LHCN-M2 (cell line): ENCODE measurements around the gene SGSM1. TPM values are rescaled to one million over a fixed set of nuclear protein-coding genes. Genes with fewer than 3 reads are reported as not detected.
A peak's percentile ranks its signal among the peaks of the same experiment; 100 is the strongest.

Experiments
- DNase-seq: peaks from one replicate; pipeline ENCODE4 v3.0.0-alpha.2; 2012; ENCODE audit warnings: low read depth
- total RNA-seq: library from RNA; depleted of rRNA; stranded (reverse); fragments of >200 nt; gene quantifications from 2 replicates; pipeline ENCODE4 v1.2.3, GENCODE V29; 2014

The SGSM1 gene
- total RNA-seq, 1 experiment from 2014 or later, result not detected

GRCh38 chr22:24807284-24807950 is 1.4 kb downstream of the SGSM1 start:
- DNase-seq, result peak; percentile 11

GRCh38 chr22:24809331-24809730 is 3.3 kb downstream of the SGSM1 start:
- no peak for DNase-seq

DNA sequence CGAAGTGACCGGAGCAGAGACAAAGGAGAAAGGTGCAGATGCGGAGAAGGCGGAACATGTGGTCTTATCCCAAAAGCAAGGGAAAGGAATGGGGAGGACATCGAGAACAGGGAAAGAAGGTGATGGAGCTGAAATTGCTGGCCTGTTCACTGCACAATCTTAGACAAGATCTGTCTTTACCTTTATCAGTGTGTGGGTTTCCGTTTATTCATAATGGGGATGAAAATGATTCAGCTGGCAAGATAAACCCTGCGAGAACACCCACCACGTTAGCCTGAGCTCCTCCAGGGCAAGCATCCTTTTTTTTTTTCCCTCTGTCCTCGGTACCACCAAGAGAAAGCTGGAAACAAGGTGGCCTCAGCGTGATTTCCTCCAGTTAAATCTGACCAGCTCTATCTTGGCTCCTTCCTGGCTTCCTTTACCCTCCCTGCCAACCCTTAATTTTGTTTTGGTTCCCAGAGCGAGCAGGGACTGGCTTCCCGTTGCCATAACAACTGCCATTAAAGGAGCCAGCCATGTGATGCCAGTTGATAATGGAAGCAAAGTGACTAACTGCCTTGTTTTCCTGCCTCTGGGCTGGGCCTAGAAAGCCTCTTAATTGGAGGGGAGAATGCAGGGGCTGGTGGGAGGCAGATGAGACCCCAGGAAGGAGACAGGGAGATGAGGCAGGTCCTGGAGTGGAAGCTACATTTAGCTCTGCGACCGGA is 4.2 kb downstream of the SGSM1 start:
- DNase-seq, result peak; percentile 4

DNA sequence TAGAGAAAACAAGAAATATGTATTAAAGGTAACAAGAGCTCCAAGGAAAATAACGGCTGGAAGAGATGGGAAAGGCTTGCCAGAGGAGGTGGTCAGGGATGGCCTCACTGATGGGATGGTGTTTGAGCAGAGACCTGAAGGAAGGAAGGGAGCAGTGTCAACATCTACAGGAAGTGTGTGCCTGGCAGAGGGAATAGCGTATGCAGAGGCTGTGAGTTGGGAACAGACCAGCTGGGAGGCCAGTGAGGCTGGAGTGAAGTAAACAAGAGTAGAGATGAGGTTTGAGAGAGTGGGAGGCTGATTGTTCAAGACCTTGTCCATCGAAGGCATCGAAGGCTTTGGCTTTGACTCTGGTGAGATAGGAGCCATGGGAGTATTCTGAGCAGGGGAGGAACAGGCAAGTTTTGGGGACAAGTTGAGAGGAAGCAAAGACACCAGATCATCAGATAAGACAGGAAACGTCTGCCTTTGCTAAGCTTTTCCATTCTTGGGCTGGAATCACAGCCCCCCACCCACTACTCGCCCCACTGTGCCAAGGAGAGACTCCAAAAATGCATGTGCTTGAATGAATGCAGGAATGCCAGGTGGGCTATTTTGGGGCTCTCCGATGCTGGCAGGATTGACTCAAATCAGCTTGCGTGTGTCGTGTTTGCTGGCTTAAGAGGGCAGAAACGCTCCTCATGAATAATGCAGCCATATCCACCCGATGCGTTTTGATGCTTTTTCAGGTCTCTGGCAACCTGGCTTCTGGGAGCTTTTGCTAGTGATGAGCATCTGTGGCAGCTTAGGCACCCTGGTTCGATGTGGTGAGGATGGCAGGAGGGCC is 7.2 kb downstream of the SGSM1 start:
- no peak for DNase-seq

- DNase-seq, result no peak
Measured at GRCh38 chr22:24813861-24814770, 8.1 kb downstream of the SGSM1 start.

DNA sequence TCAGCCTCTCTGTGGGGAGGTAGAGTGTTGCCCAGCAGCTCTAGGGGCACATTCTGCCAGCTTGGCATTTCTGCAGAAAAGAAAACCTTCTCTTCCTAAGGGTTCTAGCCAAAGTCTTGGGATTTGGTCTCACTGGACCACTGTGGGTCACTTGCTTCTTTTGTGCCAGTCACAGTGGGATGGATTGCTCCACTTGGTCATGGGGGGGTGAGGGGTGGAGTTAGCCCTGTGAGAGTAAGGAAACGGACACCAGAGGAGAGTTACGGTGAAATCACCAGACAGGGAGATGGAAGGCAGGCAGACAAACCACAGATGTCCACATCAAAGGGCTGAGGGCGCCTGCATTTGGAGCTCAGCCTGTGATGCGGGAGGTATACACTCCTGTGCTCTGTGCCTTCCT is 10.8 kb downstream of the SGSM1 start:
- no peak for DNase-seq

- DNase-seq, result no peak
Measured at GRCh38 chr22:24819487-24819886, 13.5 kb downstream of the SGSM1 start.

- DNase-seq, result no peak
Measured at GRCh38 chr22:24819911-24820461, 14.0 kb downstream of the SGSM1 start.

GRCh38 chr22:24822471-24822870 is 16.5 kb downstream of the SGSM1 start:
- no peak for DNase-seq

GRCh38 chr22:24823787-24824186 is 17.8 kb downstream of the SGSM1 start:
- DNase-seq, result no peak

- DNase-seq, result no peak
Measured at GRCh38 chr22:24824250-24824649, 18.2 kb downstream of the SGSM1 start.

DNA sequence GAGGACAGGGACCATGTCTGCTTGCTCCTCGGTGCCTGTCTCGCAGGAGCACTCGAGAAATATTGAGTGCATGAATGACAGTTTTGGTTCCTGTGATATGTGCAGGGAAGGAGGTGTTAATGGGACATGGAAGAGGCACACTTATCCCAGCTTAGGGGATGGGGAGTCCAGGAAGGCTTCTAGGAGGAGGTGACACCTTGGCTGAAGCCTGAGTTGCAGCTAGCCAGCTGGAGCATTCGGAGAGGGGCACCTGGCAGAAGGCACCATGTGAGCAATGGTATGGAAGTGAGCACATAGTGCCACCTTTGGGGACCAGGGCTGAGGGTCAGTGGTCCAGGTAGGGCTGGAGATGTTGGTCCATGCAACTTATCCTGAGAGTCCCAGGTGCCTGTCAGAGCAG is 18.9 kb downstream of the SGSM1 start:
- DNase-seq, result no peak

DNA sequence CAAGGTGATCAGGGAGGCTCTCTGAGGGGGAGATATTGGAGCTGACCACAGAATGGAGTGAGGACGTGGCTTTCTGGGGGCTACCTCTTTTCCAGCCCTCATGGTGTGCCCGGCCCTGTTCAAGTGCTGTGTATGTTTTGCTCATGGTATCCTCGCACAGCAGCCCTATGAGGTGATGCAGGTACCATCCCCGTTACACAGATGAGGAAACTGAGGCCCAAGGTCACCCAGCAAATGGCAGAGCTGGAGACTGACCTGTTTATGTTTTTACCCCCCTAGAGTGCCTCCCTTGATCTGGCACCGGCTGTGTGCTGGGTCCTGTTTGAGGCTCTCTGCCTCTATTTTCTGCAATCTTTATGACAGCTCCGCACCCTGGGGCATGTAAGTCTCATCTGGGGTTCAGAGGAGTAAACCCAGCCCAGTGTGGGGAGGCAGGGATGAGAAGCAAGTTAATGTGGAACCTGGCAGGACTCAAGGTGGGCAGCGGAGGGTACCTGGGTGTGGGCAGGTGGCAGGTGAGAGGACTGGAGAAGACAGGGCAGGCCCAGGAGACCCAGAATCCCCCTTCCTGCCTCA is 20.8 kb downstream of the SGSM1 start:
- no peak for DNase-seq

GRCh38 chr22:24827296-24827695 is 21.3 kb downstream of the SGSM1 start:
- no peak for DNase-seq

DNA sequence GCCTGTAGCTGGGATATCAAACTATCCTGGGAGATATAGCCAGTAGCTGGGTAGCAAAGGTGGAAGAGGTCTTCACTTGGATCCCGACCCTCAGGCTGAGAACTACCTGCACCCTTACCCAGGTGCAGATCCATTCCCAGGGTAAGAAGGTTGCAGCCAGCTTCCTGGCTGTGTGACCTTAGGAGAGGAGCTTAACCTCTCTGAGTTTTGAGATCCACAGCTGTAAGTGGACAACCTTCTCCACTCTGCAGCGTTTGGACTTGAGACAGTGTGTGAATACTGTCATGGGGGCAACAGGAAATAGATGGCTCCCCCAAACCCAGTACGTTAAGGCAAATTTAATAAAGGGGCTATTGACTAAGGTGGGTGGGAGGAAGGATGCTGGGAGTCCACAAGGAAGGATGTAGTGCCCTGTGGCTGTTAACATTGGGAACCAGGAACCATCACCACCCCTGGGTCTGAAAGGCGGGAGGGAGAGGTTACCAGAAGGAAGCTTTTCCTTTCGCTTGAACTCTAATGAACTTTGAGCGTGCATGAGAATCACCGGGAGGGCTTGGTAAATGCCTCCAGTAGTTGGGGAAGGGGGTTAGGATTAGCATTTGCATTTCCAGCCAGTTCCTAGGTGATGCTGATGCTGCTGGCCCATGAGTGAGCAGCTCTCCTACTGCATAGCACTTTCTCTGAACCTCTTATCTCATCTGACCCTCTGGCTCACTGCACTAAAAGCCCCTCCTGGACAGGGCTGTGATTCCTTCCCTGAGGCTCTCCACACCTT is 24.4 kb downstream of the SGSM1 start:
- DNase-seq, result no peak

DNA sequence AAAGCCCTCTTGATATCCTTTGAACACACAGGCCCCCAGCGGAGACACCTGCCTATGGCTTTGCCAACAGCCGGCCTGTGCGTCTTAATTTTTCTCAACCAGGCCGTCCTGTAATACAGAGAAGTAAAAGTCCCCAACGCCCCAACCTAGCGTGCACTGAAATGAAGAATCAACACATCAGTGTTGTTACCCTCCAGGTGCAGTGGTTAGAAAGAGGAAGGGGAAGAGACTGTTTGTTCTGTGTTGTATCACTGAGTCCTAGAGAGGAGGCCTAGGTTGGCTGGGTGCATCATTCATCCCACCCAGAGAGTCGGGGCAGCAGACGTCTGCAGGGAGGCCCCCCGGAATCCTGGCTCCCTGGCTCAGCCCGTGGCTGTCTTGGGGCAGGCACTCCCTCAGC is 25.7 kb downstream of the SGSM1 start:
- DNase-seq, result no peak

GRCh38 chr22:24833881-24834495 is 28.0 kb downstream of the SGSM1 start:
- DNase-seq, result no peak

DNA sequence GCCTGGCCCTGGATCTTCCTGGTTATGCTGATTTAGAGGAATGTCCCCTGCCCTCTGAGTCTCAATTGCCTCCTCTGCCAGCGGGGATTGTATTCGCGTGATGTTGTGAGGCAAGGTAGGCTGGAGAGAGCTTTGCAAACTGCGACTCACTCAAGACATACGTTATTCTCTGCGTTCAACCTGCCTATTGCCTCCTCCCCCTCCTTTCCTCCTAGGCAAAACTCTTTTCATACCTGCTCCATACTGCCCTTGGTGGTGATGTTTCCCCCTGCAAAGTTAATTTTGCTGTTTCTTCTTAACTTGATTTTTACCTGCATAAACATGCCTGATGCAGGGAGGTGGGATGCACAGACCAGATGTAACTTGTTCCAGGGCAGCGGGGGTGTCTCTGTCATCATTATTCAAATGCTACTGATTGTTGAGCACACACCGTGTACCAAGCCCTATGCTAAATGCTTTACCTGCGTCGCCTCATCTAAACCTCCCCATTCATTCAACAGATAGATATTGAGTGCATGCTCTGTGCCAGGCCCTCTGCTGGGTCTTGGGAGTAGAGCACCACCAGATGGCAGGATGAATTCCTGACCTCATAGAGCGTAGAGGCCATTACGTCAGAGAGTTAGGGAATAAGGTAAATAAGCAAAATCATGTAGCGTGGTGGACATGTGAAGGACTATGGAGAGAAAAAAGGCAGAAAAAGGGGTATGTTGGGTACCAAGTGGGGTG is 29.0 kb downstream of the SGSM1 start:
- peak; percentile 8 for DNase-seq

GRCh38 chr22:24836282-24836681 is 30.3 kb downstream of the SGSM1 start:
- DNase-seq, result no peak
